Neural cell (in vitro differentiated cells): ENCODE data around the gene DDX5. TPM values are rescaled to one million over a fixed set of nuclear protein-coding genes. Genes with fewer than 3 reads are reported as not detected.
"Not testable (repeated sequence)": the region's sequence is repeated elsewhere in the genome, so short reads cannot be mapped to it uniquely, and the experiment has no call there.

Experiments
- H2AFZ ChIP-seq: fragments of 200-600, 300-800 bp; sonication (generic), shearing (Covaris generic); 2 replicates; pipeline ENCODE4 v1.6.0; 2014; ENCODE audit warnings: low read depth, mild to moderate bottlenecking, antibody characterized with exemption, low read length, moderate library complexity
- H3F3A ChIP-seq: fragments of 200-600 bp; shearing (Covaris generic); 2 replicates; pipeline ENCODE4 v1.6.1; 2016; ENCODE audit warnings: mild to moderate bottlenecking, moderate library complexity, mixed read lengths, antibody characterized with exemption, low read length; ENCODE audit not compliant: insufficient read depth, poor library complexity, severe bottlenecking
- H3K27ac ChIP-seq: fragments of 200-600, 300-800 bp; sonication (generic), shearing (Covaris generic); 2 replicates; pipeline ENCODE4 v1.5.1; 2014; ENCODE audit warnings: mild to moderate bottlenecking, low read length, moderate library complexity
- H3K27me3 ChIP-seq: fragments of 300-800, 200-600 bp; sonication (generic), shearing (Covaris generic); 2 replicates; pipeline ENCODE4 v1.6.0; 2014; ENCODE audit warnings: mild to moderate bottlenecking, low read depth, low read length, moderate library complexity; ENCODE audit not compliant: insufficient read depth
- H3K36me3 ChIP-seq: fragments of 300-800, 200-600 bp; sonication (generic), shearing (Covaris generic); 2 replicates; pipeline ENCODE4 v1.5.1; 2014; ENCODE audit warnings: mild to moderate bottlenecking, antibody characterized with exemption, low read length, moderate library complexity; ENCODE audit not compliant: insufficient read depth
- H3K4me2 ChIP-seq: fragments of 300-800, 200-600 bp; sonication (generic), shearing (Covaris generic); 2 replicates; pipeline ENCODE4 v1.6.0; 2014; ENCODE audit warnings: mild to moderate bottlenecking, low read length
- H3K4me3 ChIP-seq: fragments of 300-800, 200-600 bp; sonication (generic), shearing (Covaris generic); 2 replicates; pipeline ENCODE4 v1.5.1; 2014; ENCODE audit warnings: mild to moderate bottlenecking, low read length, moderate library complexity
- H3K79me2 ChIP-seq: fragments of 200-600 bp; shearing (Covaris generic); replicated peaks from 2 replicates; pipeline ENCODE4 v1.6.0; 2014; ENCODE audit warnings: mild to moderate bottlenecking, low read length, moderate library complexity; ENCODE audit not compliant: insufficient read depth
- H3K9ac ChIP-seq: fragments of 300-800, 200-600 bp; sonication (generic), shearing (Covaris generic); 2 replicates; pipeline ENCODE4 v1.6.1; 2016; ENCODE audit warnings: mild to moderate bottlenecking, low read length, mixed read lengths
- H3K9me2 ChIP-seq: fragments of 200-600 bp; shearing (Covaris generic); 2 replicates; pipeline ENCODE4 v1.6.1; 2016; ENCODE audit warnings: mild to moderate bottlenecking, low read length, mixed read lengths; ENCODE audit not compliant: insufficient read depth
- H3K9me3 ChIP-seq: fragments of 200-600, 300-800 bp; sonication (generic), shearing (Covaris generic); 2 replicates; pipeline ENCODE4 v1.6.1; 2016; ENCODE audit warnings: mild to moderate bottlenecking, mixed run types, low read length, moderate library complexity, mixed read lengths
- H4K20me1 ChIP-seq: fragments of 200-600 bp; shearing (Covaris generic); 2 replicates; pipeline ENCODE4 v1.6.1; 2016; ENCODE audit warnings: mild to moderate bottlenecking, mixed run types; ENCODE audit not compliant: insufficient read depth
- CTCF ChIP-seq: fragments of 450-650 bp; IDR thresholded peaks from 2 replicates; pipeline ENCODE4 v1.5.1; 2014; ENCODE audit warnings: antibody characterized with exemption, mild to moderate bottlenecking, moderate library complexity; ENCODE audit not compliant: poor library complexity, severe bottlenecking
- EP300 ChIP-seq: fragments of 450-650 bp; conservative IDR thresholded peaks from 2 replicates; pipeline ENCODE4 v1.6.1; 2014; ENCODE audit warnings: antibody characterized with exemption, mild to moderate bottlenecking, moderate library complexity; ENCODE audit not compliant: poor library complexity, severe bottlenecking
- EZH2 ChIP-seq: fragments of 200-600, 300-800 bp; shearing (Covaris generic), sonication (generic); IDR thresholded peaks from 2 replicates; pipeline ENCODE4 v1.6.1; 2014; ENCODE audit warnings: antibody characterized with exemption, low read length, borderline replicate concordance, mild to moderate bottlenecking; ENCODE audit not compliant: insufficient read depth, poor library complexity, severe bottlenecking
- MXI1 ChIP-seq: fragments of 450-650 bp; conservative IDR thresholded peaks from 2 replicates; pipeline ENCODE4 v1.6.1; 2014; ENCODE audit warnings: antibody characterized with exemption, mild to moderate bottlenecking; ENCODE audit not compliant: poor library complexity, severe bottlenecking
- POLR2AphosphoS5 ChIP-seq: IDR thresholded peaks from 2 replicates; pipeline ENCODE4 v1.6.1; 2012
- RAD21 ChIP-seq: fragments of 450-650 bp; conservative IDR thresholded peaks from 2 replicates; pipeline ENCODE4 v1.6.1; 2014; ENCODE audit warnings: antibody characterized with exemption, mild to moderate bottlenecking, moderate library complexity
- REST ChIP-seq: IDR thresholded peaks from 2 replicates; pipeline ENCODE4 v1.6.1; 2012; ENCODE audit warnings: borderline replicate concordance
- SMC3 ChIP-seq: fragments of 450-650 bp; conservative IDR thresholded peaks from 2 replicates; pipeline ENCODE4 v1.6.1; 2014; ENCODE audit warnings: antibody characterized with exemption, mild to moderate bottlenecking, moderate library complexity; ENCODE audit not compliant: poor library complexity
- polyA plus RNA-seq: library from polyadenylated mRNA; depleted of rRNA; stranded (reverse); fragments of >200 nt; gene quantifications from 2 replicates; pipeline ENCODE4 v1.2.3, GENCODE V29; 2014

DDX5 gene
- polyA plus RNA-seq, 1 donor from 2014 or later = 2,358 TPM

- no peak overlapping the region for H2AFZ ChIP-seq
- no peak overlapping the region for H3K9ac ChIP-seq
- H3K27me3 ChIP-seq = no peaks in the 10 kb centered on the region
- H3F3A ChIP-seq = no peaks in the 10 kb centered on the region
- H3K9me3 ChIP-seq = no peaks in the 10 kb centered on the region
- TF ChIP-seq EZH2 = no peak
- no peak for TF ChIP-seq MXI1
- no peak for TF ChIP-seq POLR2AphosphoS5
- no peak for TF ChIP-seq REST
- no peak for TF ChIP-seq CTCF
- no peak for TF ChIP-seq RAD21
- H4K20me1 ChIP-seq = no peaks in the 10 kb centered on the region
- no peak overlapping the region for H3K27ac ChIP-seq
- H3K4me3 ChIP-seq = no peak overlapping the region
- no peaks in the 10 kb centered on the region for H3K79me2 ChIP-seq
- no peaks in the 10 kb centered on the region for H3K36me3 ChIP-seq
- H3K9me2 ChIP-seq = no peaks in the 10 kb centered on the region
- H3K4me2 ChIP-seq = no peak overlapping the region
Measured at GRCh38 chr17:64471440-64471839, 34.6 kb downstream of the DDX5 start.

GRCh38 chr17:64470625-64471024 is 35.5 kb downstream of the DDX5 start:
- no peaks in the 10 kb centered on the region for H3K27me3 ChIP-seq
- H3K4me3 ChIP-seq = no peak overlapping the region
- no peaks in the 10 kb centered on the region for H4K20me1 ChIP-seq
- no peaks in the 10 kb centered on the region for H3K9me2 ChIP-seq
- H3K27ac ChIP-seq = no peak overlapping the region
- no peaks in the 10 kb centered on the region for H3K36me3 ChIP-seq
- H2AFZ ChIP-seq = no peak overlapping the region
- TF ChIP-seq EP300 (no peak), RAD21 (no peak), POLR2AphosphoS5 (peak; percentile 10), REST (no peak), SMC3 (no peak)
- no peaks in the 10 kb centered on the region for H3F3A ChIP-seq
- no peaks in the 10 kb centered on the region for H3K9me3 ChIP-seq
- H3K79me2 ChIP-seq = no peaks in the 10 kb centered on the region
- no peak overlapping the region for H3K9ac ChIP-seq
- no peak overlapping the region for H3K4me2 ChIP-seq

- H3K9ac ChIP-seq, H3K9me2 ChIP-seq, H3K4me3 ChIP-seq, H2AFZ ChIP-seq, H3K79me2 ChIP-seq, H4K20me1 ChIP-seq, H3K4me2 ChIP-seq, H3K27ac ChIP-seq, H3K9me3 ChIP-seq, H3K36me3 ChIP-seq, H3F3A ChIP-seq, H3K27me3 ChIP-seq: not testable (repeated sequence)
Measured at GRCh38 chr17:64466834-64467233, 39.3 kb downstream of the DDX5 start.
